ENCODE results near the gene KRT77.

DNA sequence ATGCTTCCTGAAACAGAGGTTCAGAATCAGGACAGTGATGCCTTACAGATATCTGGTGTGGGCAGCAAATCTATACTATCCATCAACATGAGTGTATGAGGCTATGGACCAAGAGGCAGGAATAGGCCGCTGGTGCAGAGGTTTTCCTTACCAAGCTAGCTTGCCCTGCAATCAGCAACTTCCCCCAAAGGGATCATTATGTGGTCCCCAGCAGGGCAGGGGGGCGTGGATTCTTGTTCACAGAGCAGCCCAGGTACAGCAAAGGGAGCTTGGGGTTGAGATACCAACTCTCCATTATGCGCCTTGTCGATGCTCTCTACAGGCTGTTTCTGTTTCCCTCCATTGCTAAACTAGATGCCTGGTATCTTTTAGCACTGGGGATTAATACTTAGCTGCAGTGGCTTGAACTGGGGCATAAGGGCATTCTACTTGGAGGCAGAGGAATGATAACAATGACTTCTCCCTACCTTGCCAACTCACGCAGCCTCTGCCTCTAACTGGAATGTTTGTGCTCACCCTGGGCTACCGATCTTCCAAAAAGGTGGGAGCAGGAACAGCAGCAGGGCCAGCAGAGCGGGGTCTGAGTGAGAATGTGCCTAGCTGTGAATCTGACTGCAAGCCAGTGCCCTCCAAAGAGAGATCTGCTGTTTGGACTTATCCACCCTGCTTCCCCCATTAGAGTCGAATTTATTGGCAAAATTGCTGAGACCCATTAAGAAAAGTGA is 12.8 kb downstream of the KRT77 start:
- TF ChIP-seq, protein P1, sequence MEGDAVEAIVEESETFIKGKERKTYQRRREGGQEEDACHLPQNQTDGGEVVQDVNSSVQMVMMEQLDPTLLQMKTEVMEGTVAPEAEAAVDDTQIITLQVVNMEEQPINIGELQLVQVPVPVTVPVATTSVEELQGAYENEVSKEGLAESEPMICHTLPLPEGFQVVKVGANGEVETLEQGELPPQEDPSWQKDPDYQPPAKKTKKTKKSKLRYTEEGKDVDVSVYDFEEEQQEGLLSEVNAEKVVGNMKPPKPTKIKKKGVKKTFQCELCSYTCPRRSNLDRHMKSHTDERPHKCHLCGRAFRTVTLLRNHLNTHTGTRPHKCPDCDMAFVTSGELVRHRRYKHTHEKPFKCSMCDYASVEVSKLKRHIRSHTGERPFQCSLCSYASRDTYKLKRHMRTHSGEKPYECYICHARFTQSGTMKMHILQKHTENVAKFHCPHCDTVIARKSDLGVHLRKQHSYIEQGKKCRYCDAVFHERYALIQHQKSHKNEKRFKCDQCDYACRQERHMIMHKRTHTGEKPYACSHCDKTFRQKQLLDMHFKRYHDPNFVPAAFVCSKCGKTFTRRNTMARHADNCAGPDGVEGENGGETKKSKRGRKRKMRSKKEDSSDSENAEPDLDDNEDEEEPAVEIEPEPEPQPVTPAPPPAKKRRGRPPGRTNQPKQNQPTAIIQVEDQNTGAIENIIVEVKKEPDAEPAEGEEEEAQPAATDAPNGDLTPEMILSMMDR (IDR thresholded peaks at IDR 0.05): no peak
- TF ChIP-seq POLR2A (IDR thresholded peaks at IDR 0.05): no peak
- no peak for TF ChIP-seq POLR2AphosphoS5 (IDR thresholded peaks at IDR 0.05)

Measured in stomach (tissue), 4 donors.